Osteoblast (primary cell): ENCODE data around the gene MTCL3.

ENCODE experiments used
- DNase-seq: peaks from one replicate; pipeline ENCODE4 v3.0.0; 2011; ENCODE audit warnings: low spot score, mixed read lengths; ENCODE audit not compliant: insufficient read length; ENCODE audit errors: missing footprints
- H2AFZ ChIP-seq: 2 replicates; pipeline ENCODE4 v1.6.0; 2011; ENCODE audit warnings: mild to moderate bottlenecking, low read length
- H3K27ac ChIP-seq: 2 replicates; pipeline ENCODE4 v1.5.1; 2011; ENCODE audit warnings: mild to moderate bottlenecking, low read depth, low read length, moderate library complexity
- H3K27me3 ChIP-seq: 2 replicates; pipeline ENCODE4 v1.6.0; 2012; ENCODE audit warnings: mild to moderate bottlenecking, control low read depth, inconsistent platforms, low read length, moderate library complexity; ENCODE audit not compliant: insufficient read depth
- H3K36me3 ChIP-seq: 2 replicates; pipeline ENCODE4 v1.5.1; 2011; ENCODE audit warnings: mild to moderate bottlenecking, low read length, control low read depth, moderate library complexity; ENCODE audit not compliant: insufficient read depth
- H3K4me1 ChIP-seq: 2 replicates; pipeline ENCODE4 v1.5.1; 2011; ENCODE audit warnings: mild to moderate bottlenecking, low read length, control low read depth, moderate library complexity; ENCODE audit not compliant: insufficient read depth
- H3K4me2 ChIP-seq: 2 replicates; pipeline ENCODE4 v1.6.0; 2011; ENCODE audit warnings: mild to moderate bottlenecking, low read length; ENCODE audit not compliant: insufficient read depth
- H3K4me3 ChIP-seq: fragments of 200-600 bp; sonication (generic); 3 replicates; pipeline ENCODE4 v1.5.1; 2012; ENCODE audit warnings: mild to moderate bottlenecking, low read length, inconsistent platforms; ENCODE audit not compliant: insufficient read depth
- H3K79me2 ChIP-seq: 2 replicates; pipeline ENCODE4 v1.6.0; 2012; ENCODE audit warnings: mild to moderate bottlenecking, low read length, control low read depth, inconsistent platforms; ENCODE audit not compliant: insufficient read depth
- H3K9me3 ChIP-seq: 2 replicates; pipeline ENCODE4 v1.5.1; 2011; ENCODE audit warnings: low read depth, low read length, control low read depth
- H4K20me1 ChIP-seq: 2 replicates; pipeline ENCODE4 v1.6.0; 2012; ENCODE audit warnings: mild to moderate bottlenecking, low read length, control low read depth; ENCODE audit not compliant: insufficient read depth
- TF ChIP-seq, protein P1 (sequence below): IDR thresholded peaks from 2 replicates; pipeline ENCODE4 v1.5.1; 2011; ENCODE audit warnings: mild to moderate bottlenecking, low read depth, low read length, moderate library complexity; ENCODE audit errors: extremely low read depth

Gene MTCL3

DNA sequence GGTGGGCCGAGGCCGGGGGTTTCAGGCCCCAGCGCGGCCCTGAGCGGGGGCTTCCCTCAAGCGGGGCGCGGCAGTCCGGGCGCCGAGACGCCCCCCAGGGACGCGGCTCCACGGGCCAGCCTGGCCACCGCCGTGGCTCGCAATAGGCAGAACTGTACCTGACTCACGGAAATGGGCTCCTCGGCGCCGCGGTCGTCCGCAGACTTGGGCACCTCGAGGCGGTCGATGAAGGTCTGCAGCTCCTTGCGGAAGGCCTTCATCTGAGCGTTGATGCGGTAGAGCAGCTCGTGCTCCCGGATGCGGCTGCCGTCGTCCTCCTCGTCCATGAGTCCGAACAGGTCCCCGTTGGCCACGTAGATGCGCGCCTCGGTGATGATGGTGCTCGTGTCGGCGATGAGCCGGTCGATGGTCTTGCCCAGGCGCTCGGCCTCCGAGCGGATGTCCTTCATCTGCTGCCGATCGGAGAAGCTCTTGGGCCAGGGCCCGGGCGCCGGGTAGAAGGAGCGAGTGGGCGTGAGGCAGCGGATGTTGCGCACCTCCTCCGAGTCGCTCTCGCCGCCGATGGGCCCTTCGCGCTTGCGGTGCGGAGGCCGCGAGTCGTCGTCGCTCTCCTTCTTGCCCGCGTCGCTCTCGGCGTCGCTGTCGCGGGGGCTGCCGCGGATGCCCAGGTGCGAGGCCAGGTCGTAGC lies 43.9 kb downstream of the MTCL3 start:
- Histone ChIP-seq H3K27me3 (no peaks in the 10 kb centered on the region), H3K4me1 (peaks cover 8% of the 10 kb centered on the region), H3K9me3 (no peaks in the 10 kb centered on the region), H3K36me3 (no peaks in the 10 kb centered on the region), H2AFZ (no peak overlapping the region), H4K20me1 (no peaks in the 10 kb centered on the region), H3K4me2 (no peak overlapping the region), H3K4me3 (no peak overlapping the region), H3K27ac (no peak overlapping the region), H3K79me2 (no peaks in the 10 kb centered on the region)
- TF ChIP-seq, protein P1, sequence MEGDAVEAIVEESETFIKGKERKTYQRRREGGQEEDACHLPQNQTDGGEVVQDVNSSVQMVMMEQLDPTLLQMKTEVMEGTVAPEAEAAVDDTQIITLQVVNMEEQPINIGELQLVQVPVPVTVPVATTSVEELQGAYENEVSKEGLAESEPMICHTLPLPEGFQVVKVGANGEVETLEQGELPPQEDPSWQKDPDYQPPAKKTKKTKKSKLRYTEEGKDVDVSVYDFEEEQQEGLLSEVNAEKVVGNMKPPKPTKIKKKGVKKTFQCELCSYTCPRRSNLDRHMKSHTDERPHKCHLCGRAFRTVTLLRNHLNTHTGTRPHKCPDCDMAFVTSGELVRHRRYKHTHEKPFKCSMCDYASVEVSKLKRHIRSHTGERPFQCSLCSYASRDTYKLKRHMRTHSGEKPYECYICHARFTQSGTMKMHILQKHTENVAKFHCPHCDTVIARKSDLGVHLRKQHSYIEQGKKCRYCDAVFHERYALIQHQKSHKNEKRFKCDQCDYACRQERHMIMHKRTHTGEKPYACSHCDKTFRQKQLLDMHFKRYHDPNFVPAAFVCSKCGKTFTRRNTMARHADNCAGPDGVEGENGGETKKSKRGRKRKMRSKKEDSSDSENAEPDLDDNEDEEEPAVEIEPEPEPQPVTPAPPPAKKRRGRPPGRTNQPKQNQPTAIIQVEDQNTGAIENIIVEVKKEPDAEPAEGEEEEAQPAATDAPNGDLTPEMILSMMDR = no peak
- DNase-seq = no peak

DNA sequence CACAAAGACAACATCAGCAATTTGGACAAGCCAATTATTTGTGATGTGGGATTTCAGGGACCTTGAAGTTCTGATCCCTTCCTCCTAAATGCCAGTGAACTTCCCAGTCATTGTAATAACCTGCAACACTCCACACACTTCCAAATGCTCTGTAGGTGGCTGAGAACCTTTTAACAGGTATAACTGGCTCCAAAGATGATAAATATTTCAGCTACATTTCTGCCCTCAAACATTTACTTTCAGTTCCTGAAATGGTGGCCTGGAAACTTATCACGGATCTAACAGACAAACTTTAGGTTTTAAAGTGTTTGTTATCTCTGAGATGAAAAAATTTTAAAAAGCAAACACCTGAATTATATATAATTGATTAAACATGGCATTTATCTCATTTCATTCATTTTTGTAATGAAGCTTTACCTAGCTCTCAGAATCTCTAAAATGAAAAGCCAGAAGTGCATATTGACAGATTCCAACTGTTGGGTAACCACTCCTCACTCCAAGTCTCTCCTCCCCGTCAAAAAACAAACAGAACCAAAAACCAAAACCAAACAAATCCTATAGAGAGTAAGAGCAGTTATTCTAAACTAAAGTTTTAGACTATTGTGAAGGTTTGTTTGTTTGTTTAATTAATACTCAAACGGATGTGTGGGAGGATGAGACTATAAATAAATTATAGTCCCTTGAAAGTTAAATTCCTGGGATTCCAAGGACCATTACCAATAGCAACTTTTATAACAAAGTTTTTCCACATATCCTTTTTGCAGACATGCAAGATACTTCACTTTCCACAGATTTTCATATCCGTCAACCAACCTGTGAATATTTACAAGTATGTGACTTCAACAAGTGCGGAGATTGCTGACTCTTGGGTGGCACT lies 47.5 kb downstream of the MTCL3 start:
- Histone ChIP-seq H3K36me3 (no peaks in the 10 kb centered on the region), H3K9me3 (no peaks in the 10 kb centered on the region), H3K27me3 (no peaks in the 10 kb centered on the region), H4K20me1 (no peaks in the 10 kb centered on the region), H3K4me1 (peaks cover 8% of the 10 kb centered on the region), H3K4me2 (no peak overlapping the region), H3K4me3 (no peak overlapping the region), H2AFZ (no peak overlapping the region), H3K79me2 (no peaks in the 10 kb centered on the region), H3K27ac (no peak overlapping the region)
- TF ChIP-seq, protein P1 = no peak
- DNase-seq = peak; percentile 78

DNA sequence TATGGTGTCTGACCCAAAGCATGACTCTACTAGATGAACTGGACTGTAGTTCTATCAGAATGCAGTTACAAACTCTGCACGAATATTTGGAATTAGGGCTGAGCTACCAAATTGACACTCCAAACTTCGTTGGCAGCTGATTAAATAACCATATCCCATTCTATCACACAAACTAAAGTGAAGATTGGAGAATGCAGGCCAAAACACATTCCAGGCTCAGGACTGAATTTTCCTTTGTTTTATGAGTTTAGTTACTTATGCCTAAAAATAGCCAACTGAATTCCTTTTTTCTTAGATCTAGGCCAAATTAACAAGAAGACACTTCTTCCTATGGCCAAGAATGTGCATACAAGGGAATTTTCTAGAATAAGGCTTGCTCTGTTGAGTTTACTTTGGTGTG lies 50.2 kb downstream of the MTCL3 start:
- H3K9me3 ChIP-seq = no peaks in the 10 kb centered on the region
- H3K4me2 ChIP-seq = no peak overlapping the region
- no peak overlapping the region for H3K27ac ChIP-seq
- H4K20me1 ChIP-seq = no peaks in the 10 kb centered on the region
- H2AFZ ChIP-seq = no peak overlapping the region
- H3K4me1 ChIP-seq = peaks cover 22% of the 10 kb centered on the region
- H3K79me2 ChIP-seq = no peaks in the 10 kb centered on the region
- no peak overlapping the region for H3K4me3 ChIP-seq
- TF ChIP-seq, protein P1 = no peak
- no peaks in the 10 kb centered on the region for H3K36me3 ChIP-seq
- no peak for DNase-seq
- H3K27me3 ChIP-seq = no peaks in the 10 kb centered on the region

DNA sequence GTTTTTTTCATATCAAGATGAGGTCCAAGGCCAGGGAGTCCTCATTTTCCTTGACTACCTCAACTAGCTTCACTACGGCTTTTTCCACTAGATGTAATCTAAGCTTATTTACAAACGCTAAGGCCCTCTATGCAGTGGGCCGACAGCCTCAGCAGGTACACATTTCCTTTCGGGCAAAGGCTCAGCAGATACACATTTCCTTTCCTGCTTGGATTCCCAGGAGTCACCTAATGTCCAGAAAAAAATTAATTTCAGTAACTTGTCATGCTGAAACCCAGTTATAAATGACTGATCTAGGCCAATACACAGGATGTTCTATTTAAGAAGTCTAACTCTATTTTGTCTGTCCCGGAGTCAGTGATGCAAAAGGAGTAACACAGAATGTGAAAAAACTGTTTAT lies 52.7 kb downstream of the MTCL3 start:
- Histone ChIP-seq H3K4me3 (no peak overlapping the region), H3K79me2 (no peaks in the 10 kb centered on the region)

More for the DNA sequence above, 52.7 kb downstream of the MTCL3 start:
- no peak overlapping the region for H3K4me2 ChIP-seq
- peaks cover 25% of the 10 kb centered on the region for H3K4me1 ChIP-seq
- TF ChIP-seq, protein P1 = no peak
- H3K9me3 ChIP-seq = no peaks in the 10 kb centered on the region
- no peaks in the 10 kb centered on the region for H4K20me1 ChIP-seq
- DNase-seq = no peak
- H2AFZ ChIP-seq = no peak overlapping the region
- H3K36me3 ChIP-seq = no peaks in the 10 kb centered on the region
- H3K27me3 ChIP-seq = no peaks in the 10 kb centered on the region
- no peak overlapping the region for H3K27ac ChIP-seq
